ENCODE results near the gene FOXE3. TPM values are rescaled to one million over a fixed set of nuclear protein-coding genes. Genes with fewer than 3 reads are reported as not detected.

The FOXE3 gene
- total RNA-seq, 1 donor from 2014 or later, result 0.35 TPM

GRCh38 chr1:47465605-47466004 lies 49.5 kb downstream of the FOXE3 start:
- DNase-seq (ENCODE audit: low read depth, low spot score), result no peak
- Mint-ChIP-seq H3K9me3 (no peaks in the 10 kb centered on the region), H3K27ac (ENCODE audit: unreplicated experiment) (no peak overlapping the region), H3K36me3 (ENCODE audit: low read depth) (no peaks in the 10 kb centered on the region), H3K4me1 (no peaks in the 10 kb centered on the region), H3K27me3 (ENCODE audit: low read depth) (peaks cover 46% of the 10 kb centered on the region), H3K4me3 (no peak overlapping the region)
- TF ChIP-seq, protein P1, sequence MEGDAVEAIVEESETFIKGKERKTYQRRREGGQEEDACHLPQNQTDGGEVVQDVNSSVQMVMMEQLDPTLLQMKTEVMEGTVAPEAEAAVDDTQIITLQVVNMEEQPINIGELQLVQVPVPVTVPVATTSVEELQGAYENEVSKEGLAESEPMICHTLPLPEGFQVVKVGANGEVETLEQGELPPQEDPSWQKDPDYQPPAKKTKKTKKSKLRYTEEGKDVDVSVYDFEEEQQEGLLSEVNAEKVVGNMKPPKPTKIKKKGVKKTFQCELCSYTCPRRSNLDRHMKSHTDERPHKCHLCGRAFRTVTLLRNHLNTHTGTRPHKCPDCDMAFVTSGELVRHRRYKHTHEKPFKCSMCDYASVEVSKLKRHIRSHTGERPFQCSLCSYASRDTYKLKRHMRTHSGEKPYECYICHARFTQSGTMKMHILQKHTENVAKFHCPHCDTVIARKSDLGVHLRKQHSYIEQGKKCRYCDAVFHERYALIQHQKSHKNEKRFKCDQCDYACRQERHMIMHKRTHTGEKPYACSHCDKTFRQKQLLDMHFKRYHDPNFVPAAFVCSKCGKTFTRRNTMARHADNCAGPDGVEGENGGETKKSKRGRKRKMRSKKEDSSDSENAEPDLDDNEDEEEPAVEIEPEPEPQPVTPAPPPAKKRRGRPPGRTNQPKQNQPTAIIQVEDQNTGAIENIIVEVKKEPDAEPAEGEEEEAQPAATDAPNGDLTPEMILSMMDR (conservative IDR thresholded peaks at IDR 0.05), result no peak

Other genes with a start within 250 kb of the FOXE3 start
- gene PDZK1IP1, start 226.2 kb upstream of the FOXE3 start, total RNA-seq, result not detected in 2 replicates
- 0.11 and 0.21 TPM in 2 replicates for gene TAL1, start 184.1 kb upstream of the FOXE3 start, total RNA-seq
- gene STIL, start 102.1 kb upstream of the FOXE3 start, total RNA-seq, result 27.0 and 27.8 TPM in 2 replicates
- 57.6 and 59.3 TPM in 2 replicates for gene CMPK1, start 82.5 kb upstream of the FOXE3 start, total RNA-seq
- 17.3 and 19.4 TPM in 2 replicates for gene FOXD2, start 21.8 kb downstream of the FOXE3 start, total RNA-seq